Left hindlimb (tissue), 1 donor: ENCODE measurements around the gene SWAP70.
"Not testable (repeated sequence)": the region's sequence is repeated elsewhere in the genome, so short reads cannot be mapped to it uniquely, and the experiment has no call there.

Source experiments
- DNase-seq: peaks from one replicate; pipeline ENCODE4 v3.0.0-alpha.2; 2018

The SWAP70 gene

GRCh38 chr11:9693801-9694553 lies 30.1 kb downstream of the SWAP70 start:
- DNase-seq = no peak

- not testable (repeated sequence) for DNase-seq
Observed at GRCh38 chr11:9695228-9695627, 31.4 kb downstream of the SWAP70 start.

- no peak for DNase-seq
Observed at GRCh38 chr11:9697766-9698165, 33.9 kb downstream of the SWAP70 start.

- DNase-seq = no peak
Observed at GRCh38 chr11:9700105-9700801, 36.4 kb downstream of the SWAP70 start.

- no peak for DNase-seq
Observed at GRCh38 chr11:9701799-9702198, 37.9 kb downstream of the SWAP70 start.

- DNase-seq = no peak
Observed at GRCh38 chr11:9703280-9703679, 39.4 kb downstream of the SWAP70 start.

- no peak for DNase-seq
Observed at GRCh38 chr11:9704037-9704436, 40.2 kb downstream of the SWAP70 start.

- DNase-seq = no peak
Observed at GRCh38 chr11:9704620-9705019, 40.7 kb downstream of the SWAP70 start.

GRCh38 chr11:9705361-9705760 lies 41.5 kb downstream of the SWAP70 start:
- not testable (repeated sequence) for DNase-seq

- no peak for DNase-seq
Observed at GRCh38 chr11:9708544-9708943, 44.7 kb downstream of the SWAP70 start.

GRCh38 chr11:9710223-9710622 lies 46.3 kb downstream of the SWAP70 start:
- DNase-seq = no peak

GRCh38 chr11:9710852-9711251 lies 47.0 kb downstream of the SWAP70 start:
- DNase-seq = no peak

GRCh38 chr11:9711454-9712307 lies 47.8 kb downstream of the SWAP70 start:
- no peak for DNase-seq

- DNase-seq = no peak
Observed at GRCh38 chr11:9714272-9714940, 50.5 kb downstream of the SWAP70 start.

GRCh38 chr11:9716275-9717039 lies 52.6 kb downstream of the SWAP70 start:
- peak; percentile 48 for DNase-seq

- DNase-seq = no peak
Observed at GRCh38 chr11:9717040-9717357, 53.1 kb downstream of the SWAP70 start.

GRCh38 chr11:9717719-9718118 lies 53.8 kb downstream of the SWAP70 start:
- no peak for DNase-seq

GRCh38 chr11:9718147-9718546 lies 54.3 kb downstream of the SWAP70 start:
- DNase-seq = no peak

GRCh38 chr11:9719566-9720289 lies 55.9 kb downstream of the SWAP70 start:
- DNase-seq = no peak

- no peak for DNase-seq
Observed at GRCh38 chr11:9720290-9720630, 56.4 kb downstream of the SWAP70 start.

- DNase-seq = no peak
Observed at GRCh38 chr11:9722023-9722422, 58.1 kb downstream of the SWAP70 start.

- no peak for DNase-seq
Observed at GRCh38 chr11:9722893-9723292, 59.0 kb downstream of the SWAP70 start.
